Activated T-cell treated with anti-CD3 and anti-CD28 coated beads, Interleukin-2, amount 50 U/mL, for 48 hours (primary cell): ENCODE data around the gene DMKN.
A peak's percentile ranks its signal among the peaks of the same experiment; 100 is the strongest.

ENCODE experiments used
- DNase-seq, 2 experiments: peaks; one replicate each; pipeline ENCODE4 v3.0.0-alpha.2; 2020

Gene DMKN

GRCh38 chr19:35522745-35523327 is 9.4 kb upstream of the DMKN start:
- no peak for DNase-seq

DNA sequence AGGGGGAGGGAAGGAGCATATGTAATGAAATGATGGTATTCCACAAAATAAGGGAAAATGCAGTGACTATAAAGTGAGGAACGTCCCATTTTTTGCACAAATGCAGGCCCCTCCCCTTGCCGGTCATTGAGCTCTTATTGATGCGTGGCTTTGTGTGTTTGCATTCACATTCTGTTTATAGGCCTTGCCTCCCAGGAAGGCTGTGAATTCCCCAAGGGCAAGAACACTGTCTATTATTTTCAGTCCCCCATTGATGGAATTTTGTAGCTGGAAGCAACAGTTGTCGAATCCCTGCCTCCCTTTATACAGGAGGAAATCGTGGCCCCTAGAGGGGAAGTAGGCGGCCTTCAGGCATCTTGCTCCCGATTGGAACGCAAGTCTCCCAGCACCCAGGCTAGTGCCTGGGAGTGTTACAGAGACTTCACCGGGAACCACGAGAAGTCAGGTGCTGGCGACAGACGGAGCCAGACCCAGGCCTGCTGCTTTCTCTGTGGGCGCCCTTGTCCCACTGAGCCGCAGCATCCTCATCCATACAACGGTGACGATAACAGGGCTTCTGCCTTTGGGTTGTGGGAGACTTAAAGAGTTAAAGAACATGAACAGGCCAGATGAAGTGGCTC is 7.8 kb upstream of the DMKN start:
- DNase-seq: no peak

GRCh38 chr19:35519291-35519690 is 5.8 kb upstream of the DMKN start:
- no peak for DNase-seq

DNA sequence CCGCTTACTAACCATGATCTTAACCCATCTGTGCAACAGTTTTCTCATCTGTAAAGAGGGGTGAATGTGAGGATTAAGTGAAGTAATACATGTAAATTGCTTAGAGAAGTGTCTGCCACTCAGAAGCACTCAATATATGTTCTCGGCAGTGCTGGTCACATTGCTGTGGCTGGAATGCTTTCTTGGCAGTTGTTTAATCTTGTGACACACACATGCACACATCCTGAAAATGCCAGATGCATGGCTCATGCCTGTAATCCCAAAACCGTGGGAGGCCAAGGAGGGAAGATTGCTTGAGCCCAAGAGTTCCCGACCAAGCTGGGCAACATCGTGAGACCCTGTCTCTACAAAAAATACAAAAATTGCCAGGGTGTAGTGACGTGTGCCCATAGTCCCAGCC is 4.9 kb upstream of the DMKN start:
- DNase-seq: no peak

DNA sequence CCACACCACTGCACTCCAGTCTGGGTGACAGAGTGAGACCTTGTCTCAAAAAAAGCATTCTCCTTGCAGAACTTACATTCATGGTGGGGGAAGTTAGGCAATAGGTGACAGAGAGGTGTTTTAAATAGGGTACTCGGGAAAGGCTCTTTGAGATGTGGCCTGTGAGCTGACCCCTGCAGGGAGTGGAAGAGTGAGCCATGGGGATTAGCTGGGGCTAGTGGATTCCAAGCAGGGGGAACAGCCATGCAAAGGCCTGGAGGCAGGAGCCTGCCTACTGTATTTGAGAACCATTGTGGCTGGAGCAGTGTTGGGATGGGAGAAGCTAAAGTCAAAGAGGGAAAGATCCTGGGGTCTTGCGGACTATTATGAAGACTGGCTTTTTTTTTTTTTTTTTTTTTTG is 3.9 kb upstream of the DMKN start:
- no peak for DNase-seq

DNA sequence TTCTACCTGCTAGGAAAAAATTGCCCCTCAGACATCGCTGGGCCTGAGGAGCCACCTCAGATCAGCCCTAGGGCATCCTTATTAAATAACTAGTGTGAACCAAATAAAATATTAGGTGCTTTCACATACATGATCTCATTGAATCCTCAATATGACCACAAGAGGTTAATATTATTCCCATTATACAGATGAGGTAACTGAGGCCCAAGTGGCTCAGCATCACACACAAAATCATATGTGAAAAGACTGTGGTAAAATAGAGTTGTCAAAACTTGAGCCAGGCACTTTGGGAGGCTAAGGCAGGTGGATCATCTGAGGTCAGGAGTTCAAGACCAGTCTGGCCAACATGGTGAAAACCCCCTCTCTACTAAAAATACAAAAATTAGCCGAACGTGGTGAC is 2.9 kb upstream of the DMKN start:
- DNase-seq: no peak

DNA sequence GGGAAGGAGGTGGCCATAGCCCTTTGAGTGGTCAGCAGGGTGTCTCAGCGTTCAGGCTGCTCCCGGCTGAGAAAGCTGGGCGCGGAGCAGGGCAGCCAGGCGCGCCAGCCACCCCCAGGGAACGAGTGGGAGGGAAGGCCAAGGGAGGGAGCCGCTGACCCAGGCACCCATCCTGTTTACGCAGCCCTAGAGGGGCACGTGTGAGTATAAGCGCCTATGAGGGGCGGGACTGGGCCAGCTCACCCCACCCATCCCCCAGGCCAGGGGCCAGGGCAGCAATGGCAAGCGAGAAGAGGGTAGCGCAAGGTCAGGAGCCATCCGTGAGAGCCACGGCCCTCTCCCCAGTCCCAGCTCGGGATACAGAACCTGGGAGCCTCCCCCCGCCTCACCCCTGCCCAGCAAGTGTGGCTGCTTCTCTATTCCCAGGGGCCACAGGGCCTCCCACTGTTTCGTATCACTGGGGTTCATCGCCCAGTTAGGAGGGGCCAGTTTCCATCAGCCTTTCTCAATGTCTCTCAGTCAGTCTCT is 897 bp upstream of the DMKN start:
- no peak for DNase-seq

- no peak for DNase-seq
Measured at GRCh38 chr19:35512831-35513627, 420 bp downstream of the DMKN start.

DNA sequence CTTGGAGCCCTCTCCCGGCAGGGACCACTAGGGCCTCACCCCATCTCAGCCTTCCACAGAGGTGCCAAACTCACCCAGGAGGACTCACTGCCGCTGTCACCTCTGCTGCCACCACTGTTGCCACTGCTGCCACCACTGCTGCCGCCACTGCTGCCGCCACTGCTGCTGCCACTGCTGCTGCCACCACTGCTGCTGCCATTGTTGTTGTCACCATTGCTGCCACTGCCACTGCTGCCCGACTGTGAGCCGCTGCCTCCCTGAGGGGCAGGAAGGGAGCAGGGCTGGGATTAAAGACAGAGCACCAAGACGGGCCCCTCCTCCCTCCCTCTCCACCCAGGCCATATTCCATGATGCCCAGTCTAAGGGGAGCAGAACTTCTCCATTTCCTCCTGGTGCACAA is 2.1 kb downstream of the DMKN start:
- DNase-seq: no peak

DNA sequence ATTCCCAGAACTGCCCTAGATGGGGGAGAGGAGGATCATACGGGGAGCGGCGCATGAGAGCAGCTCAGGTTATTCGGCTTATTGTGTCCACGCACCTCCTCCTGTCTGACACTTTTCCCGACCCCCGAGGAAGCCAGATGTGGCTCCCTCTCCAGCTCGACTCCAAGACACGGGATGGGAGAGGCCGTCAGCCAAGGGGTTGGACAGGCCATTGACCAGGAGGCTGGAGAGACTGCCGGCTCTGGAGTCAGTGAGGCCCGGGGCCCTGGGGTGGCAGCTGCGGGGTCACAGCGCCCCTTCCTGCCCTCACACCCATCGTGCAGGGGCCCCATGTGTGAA is 2.9 kb downstream of the DMKN start:
- DNase-seq: no peak

DNA sequence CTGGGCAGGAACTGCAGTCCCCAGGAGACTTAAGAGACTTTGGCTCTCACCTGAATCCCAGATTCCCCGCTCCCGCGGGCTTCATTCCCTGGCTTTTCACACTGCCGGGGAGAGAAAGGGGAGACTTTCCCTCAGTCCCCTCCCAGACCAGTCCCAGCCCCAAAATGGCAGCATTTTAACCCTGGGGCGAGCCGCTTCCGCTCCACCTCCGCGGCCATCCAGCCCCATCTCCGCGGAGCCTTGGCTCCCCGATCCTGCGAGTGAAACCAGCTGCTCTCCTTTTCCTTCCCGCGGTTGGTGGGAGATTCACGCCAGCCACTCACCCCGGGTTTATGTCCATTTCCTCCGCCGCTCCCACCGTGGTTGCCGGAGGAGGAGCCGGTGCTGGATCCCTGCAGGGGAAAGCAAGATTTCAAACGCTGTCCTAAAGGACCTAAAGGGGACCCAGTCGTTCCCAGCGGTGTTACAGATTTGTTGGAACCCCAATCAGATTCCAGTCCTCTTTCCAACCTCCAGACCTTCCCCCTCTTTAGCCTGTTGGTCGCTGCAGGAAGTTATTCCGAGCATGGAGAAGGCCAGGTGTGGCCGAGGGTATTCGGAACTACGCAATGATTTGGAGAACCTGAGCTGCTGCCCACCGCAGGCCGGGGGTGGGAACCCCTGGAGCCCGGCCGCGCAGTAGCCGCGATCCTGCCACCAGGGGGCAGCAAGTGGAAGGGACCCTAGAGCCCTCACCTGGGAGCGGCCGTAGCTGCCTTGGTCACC is 3.4 kb downstream of the DMKN start:
- DNase-seq: peak; percentile 85 to 86

DNA sequence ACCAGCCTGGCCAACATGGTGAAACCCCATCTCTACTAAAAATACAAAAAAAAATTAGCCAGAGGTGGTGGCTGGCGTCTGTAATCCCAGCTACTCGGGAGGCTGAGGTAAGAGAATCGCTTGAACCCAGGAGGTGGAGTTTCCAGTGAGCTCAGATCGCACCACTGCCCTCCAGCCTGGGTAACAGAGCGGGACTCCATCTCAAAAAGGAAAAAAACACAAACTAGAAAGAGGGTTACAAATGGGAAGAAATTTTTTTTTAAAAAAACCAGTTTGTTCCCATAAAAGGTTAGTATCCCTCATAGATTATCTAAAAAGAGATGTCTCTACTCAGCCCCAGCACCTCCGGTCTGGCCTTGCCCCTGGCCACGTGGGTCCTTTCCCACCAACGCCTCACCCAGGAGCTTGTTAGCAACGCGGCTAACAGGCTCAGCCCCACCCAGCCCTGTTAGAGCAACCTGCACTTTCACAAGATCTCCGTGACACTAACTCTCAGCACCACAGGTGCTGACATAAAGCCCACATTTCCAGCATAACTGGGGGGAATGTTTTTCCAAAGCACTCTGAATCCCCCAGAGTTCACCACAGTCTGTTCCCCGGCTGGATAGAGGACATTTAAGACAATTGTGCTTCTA is 4.3 kb downstream of the DMKN start:
- peak; percentile 27 to 37 for DNase-seq

DNA sequence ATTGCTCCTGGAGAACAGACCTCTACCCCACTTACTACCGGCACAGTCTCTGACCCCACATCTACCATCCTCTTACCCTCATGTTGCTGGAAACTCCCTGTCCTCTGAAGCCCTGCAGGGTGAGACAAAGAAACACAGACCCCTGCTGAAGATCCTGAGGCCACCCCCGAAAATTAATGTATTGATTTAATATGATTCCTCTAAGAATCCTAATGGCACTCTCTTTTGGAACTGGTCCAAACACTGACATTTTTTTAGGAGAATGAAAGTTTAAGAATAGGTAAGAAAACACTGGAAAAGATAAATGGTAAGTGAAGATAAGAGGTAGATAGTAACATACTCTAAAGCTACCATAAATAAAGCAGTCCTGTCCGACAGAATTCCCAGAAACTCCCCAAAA is 5.3 kb downstream of the DMKN start:
- no peak for DNase-seq

GRCh38 chr19:35507561-35507960 is 5.9 kb downstream of the DMKN start:
- DNase-seq: no peak

- DNase-seq: no peak
Measured at GRCh38 chr19:35506011-35506410, 7.4 kb downstream of the DMKN start.

GRCh38 chr19:35502751-35503150 is 10.7 kb downstream of the DMKN start:
- DNase-seq: no peak

DNA sequence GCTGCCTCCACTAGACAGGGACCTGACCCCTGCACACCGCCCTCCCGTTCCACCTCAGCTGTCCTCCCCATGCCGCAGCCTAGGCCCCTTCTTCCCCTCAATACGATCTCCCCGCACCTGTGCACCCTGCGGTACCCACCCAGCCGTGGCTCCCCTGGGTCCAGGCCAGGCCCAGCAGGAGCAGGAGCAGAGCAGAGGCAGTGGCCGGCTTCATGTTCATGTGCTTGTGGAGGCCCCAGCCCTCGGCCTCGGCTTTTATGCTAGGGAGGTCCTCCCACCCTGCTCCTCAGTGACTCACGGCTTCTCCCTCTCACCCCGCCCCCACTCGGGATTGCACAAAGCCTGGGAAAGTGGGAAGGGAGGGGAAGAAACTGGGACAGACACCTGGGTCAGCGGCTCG is 11.8 kb downstream of the DMKN start:
- DNase-seq: no peak

DNA sequence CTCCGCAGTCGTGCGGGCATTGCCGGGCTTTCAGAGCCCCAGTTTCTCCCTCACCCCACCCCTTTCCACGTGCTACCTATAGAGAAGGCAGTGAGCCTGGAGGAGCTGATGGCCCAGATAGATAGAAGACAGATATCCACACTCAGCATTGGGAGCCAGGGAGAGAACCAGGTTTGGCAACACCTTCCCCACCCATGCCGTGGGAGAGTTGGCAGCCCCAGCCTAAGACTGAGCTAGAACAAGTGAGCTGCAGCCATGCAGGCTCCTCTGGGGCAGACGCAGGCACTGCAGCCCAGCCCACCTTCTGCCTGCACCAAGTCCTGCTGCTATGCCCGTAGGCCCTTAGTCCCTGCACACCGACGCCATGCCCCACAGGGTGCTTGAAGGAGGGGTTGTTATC is 12.8 kb downstream of the DMKN start:
- DNase-seq: no peak

GRCh38 chr19:35498984-35499527 is 14.4 kb downstream of the DMKN start:
- DNase-seq: no peak

GRCh38 chr19:35498220-35498619 is 15.2 kb downstream of the DMKN start:
- DNase-seq: no peak

GRCh38 chr19:35497406-35497805 is 16.0 kb downstream of the DMKN start:
- no peak for DNase-seq
